SW480 (cell line): ENCODE data around the gene CDV3.
A peak's percentile ranks its signal among the peaks of the same experiment; 100 is the strongest.

Source experiments
- DNase-seq: peaks from one replicate; pipeline ENCODE4 v3.0.0-alpha.2; 2016; ENCODE audit warnings: low spot score

Gene CDV3

GRCh38 chr3:133568294-133569014 lies 5.0 kb upstream of the CDV3 start:
- DNase-seq, result peak; percentile 59

- peak; percentile 42 for DNase-seq
These were observed 3.1 kb upstream of the CDV3 start for GRCh38 chr3:133570139-133570936.

- DNase-seq, result no peak
These were observed 2.6 kb upstream of the CDV3 start for GRCh38 chr3:133570937-133571320.

GRCh38 chr3:133572158-133573053 lies 1.1 kb upstream of the CDV3 start:
- DNase-seq, result no peak

- peak; percentile 100 for DNase-seq
These were observed 345 bp upstream of the CDV3 start for GRCh38 chr3:133573054-133573628.

GRCh38 chr3:133574260-133574881 lies 885 bp downstream of the CDV3 start:
- peak; percentile 64 for DNase-seq

- no peak for DNase-seq
These were observed 1.6 kb downstream of the CDV3 start for GRCh38 chr3:133575086-133575485.

GRCh38 chr3:133576169-133576568 lies 2.7 kb downstream of the CDV3 start:
- no peak for DNase-seq

- DNase-seq, result peak; percentile 76
These were observed 5.2 kb downstream of the CDV3 start for GRCh38 chr3:133578548-133579191.

- no peak for DNase-seq
These were observed 9.9 kb downstream of the CDV3 start for GRCh38 chr3:133583396-133583795.

GRCh38 chr3:133588035-133588434 lies 14.5 kb downstream of the CDV3 start:
- DNase-seq, result no peak

GRCh38 chr3:133588784-133589465 lies 15.4 kb downstream of the CDV3 start:
- DNase-seq, result no peak

GRCh38 chr3:133589503-133589902 lies 16.0 kb downstream of the CDV3 start:
- DNase-seq, result no peak

- peak; percentile 45 for DNase-seq
These were observed 17.8 kb downstream of the CDV3 start for GRCh38 chr3:133591271-133591742.

GRCh38 chr3:133592843-133593242 lies 19.4 kb downstream of the CDV3 start:
- no peak for DNase-seq

- DNase-seq, result no peak
These were observed 19.8 kb downstream of the CDV3 start for GRCh38 chr3:133593243-133593642.

- peak; percentile 44 for DNase-seq
These were observed 21.9 kb downstream of the CDV3 start for GRCh38 chr3:133595341-133595740.

- DNase-seq, result no peak
These were observed 24.9 kb downstream of the CDV3 start for GRCh38 chr3:133598405-133598804.

- no peak for DNase-seq
These were observed 25.8 kb downstream of the CDV3 start for GRCh38 chr3:133599280-133599679.

GRCh38 chr3:133600572-133601081 lies 27.1 kb downstream of the CDV3 start:
- no peak for DNase-seq
